Hepatocyte (in vitro differentiated cells): ENCODE data around the gene UTS2R. TPM values are rescaled to one million over a fixed set of nuclear protein-coding genes. Genes with fewer than 3 reads are reported as not detected.

ENCODE experiments used
- DNase-seq: peaks from one replicate; pipeline ENCODE4 v3.0.0-alpha.2; 2016; ENCODE audit warnings: low spot score
- H2AFZ ChIP-seq: fragments of 200-600 bp; sonication (generic); 2 replicates; pipeline ENCODE4 v1.6.0; 2016; ENCODE audit warnings: antibody characterized with exemption, mild to moderate bottlenecking
- H3K27ac ChIP-seq: fragments of 200-600 bp; sonication (generic); 2 replicates; pipeline ENCODE4 v1.5.1; 2016; ENCODE audit warnings: mild to moderate bottlenecking
- H3K27me3 ChIP-seq: fragments of 200-600 bp; sonication (generic); 2 replicates; pipeline ENCODE4 v1.6.1; 2016
- H3K36me3 ChIP-seq: fragments of 200-600 bp; sonication (generic); replicated peaks from 2 replicates; pipeline ENCODE4 v1.5.1; 2016; ENCODE audit warnings: low read depth; ENCODE audit not compliant: insufficient read depth
- H3K4me1 ChIP-seq: fragments of 200-600 bp; sonication (generic); 2 replicates; pipeline ENCODE4 v1.5.1; 2016; ENCODE audit warnings: mild to moderate bottlenecking, moderate library complexity; ENCODE audit not compliant: insufficient read depth
- H3K4me2 ChIP-seq: fragments of 200-600 bp; sonication (generic); 2 replicates; pipeline ENCODE4 v1.6.0; 2016
- H3K4me3 ChIP-seq: fragments of 200-600 bp; sonication (generic); 2 replicates; pipeline ENCODE4 v1.5.1; 2016; ENCODE audit warnings: mild to moderate bottlenecking
- H3K79me2 ChIP-seq: fragments of 200-600 bp; sonication (generic); 2 replicates; pipeline ENCODE4 v1.6.0; 2017; ENCODE audit warnings: mild to moderate bottlenecking
- H3K9me2 ChIP-seq: fragments of 200-600 bp; sonication (generic); replicated peaks from 2 replicates; pipeline ENCODE4 v1.6.0; 2017; ENCODE audit warnings: mild to moderate bottlenecking; ENCODE audit not compliant: insufficient read depth
- H3K9me3 ChIP-seq: fragments of 200-600 bp; sonication (generic); 2 replicates; pipeline ENCODE4 v1.5.1; 2016; ENCODE audit warnings: low read depth, mild to moderate bottlenecking
- H4K20me1 ChIP-seq: fragments of 200-600 bp; sonication (generic); 2 replicates; pipeline ENCODE4 v1.6.0; 2016; ENCODE audit warnings: mild to moderate bottlenecking; ENCODE audit not compliant: insufficient read depth, poor library complexity, severe bottlenecking
- EZH2 ChIP-seq: fragments of 200-600 bp; sonication (generic); IDR thresholded peaks from 2 replicates; pipeline ENCODE4 v1.6.1; 2016; ENCODE audit warnings: antibody characterized with exemption, mild to moderate bottlenecking, borderline replicate concordance
- EZH2phosphoT487 ChIP-seq: fragments of 200-600 bp; sonication (generic); IDR thresholded peaks from one replicate; pipeline ENCODE4 v1.6.1; 2018; ENCODE audit warnings: antibody characterized with exemption, mild to moderate bottlenecking, low read depth, moderate library complexity; ENCODE audit not compliant: unreplicated experiment, severe bottlenecking
- whole genome bisulfite sequencing: methylation state at CpG from one replicate; pipeline ENCODE4 v1.1.6; 2016; ENCODE audit warnings: low lambda C conversion rate; ENCODE audit errors: missing lambda C conversion rate; 5-methylcytosine and 5-hydroxymethylcytosine counted together
- polyA plus RNA-seq: library from polyadenylated mRNA; unstranded; fragments of >200 nt; fragmentation: Nextera tagmentation; extraction: Ambion mirVana; gene quantifications from 2 replicates; pipeline ENCODE4 v1.2.1, GENCODE V29; 2016
- total RNA-seq: library from RNA; depleted of rRNA; stranded (reverse); fragments of >200 nt; gene quantifications from 2 replicates; pipeline ENCODE4 v1.2.3, GENCODE V29; 2014
- TF ChIP-seq, protein P1 (sequence below): fragments of 200-600 bp; sonication (generic); IDR thresholded peaks from 2 replicates; pipeline ENCODE4 v1.5.1; 2016; ENCODE audit warnings: antibody characterized with exemption, mild to moderate bottlenecking; ENCODE audit not compliant: poor library complexity

UTS2R gene
- total and polyA plus RNA-seq, 2 experiments from 2014 or later = 0.10 TPM; not detected in 1

DNA sequence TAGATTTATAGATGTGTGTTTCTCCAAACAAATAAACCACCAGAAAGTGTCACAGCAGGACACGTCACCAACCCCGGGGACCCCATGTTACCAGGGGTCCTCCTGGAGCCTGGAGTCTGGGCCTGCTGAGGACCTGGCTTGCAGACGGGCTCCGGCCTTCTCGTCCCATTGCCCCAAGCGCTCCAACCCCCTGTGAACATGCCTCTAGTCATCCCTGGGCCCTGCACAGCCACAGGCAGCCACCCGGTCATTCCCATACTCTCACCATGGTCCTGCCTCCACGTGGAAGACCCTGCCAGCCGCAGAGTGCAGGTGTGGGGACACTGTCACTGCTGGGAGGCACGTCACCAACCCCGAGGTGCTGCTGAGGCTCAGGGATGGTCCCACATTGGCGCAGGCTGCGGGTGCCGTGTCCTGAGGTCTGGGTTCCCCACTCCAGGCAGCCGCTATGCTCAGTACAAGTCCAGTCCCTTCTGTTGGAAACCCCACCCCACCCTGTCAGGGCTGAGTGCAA is 42.5 kb upstream of the UTS2R start:
- no peaks in the 10 kb centered on the region for H3K27me3 ChIP-seq
- peaks cover 53% of the 10 kb centered on the region for H3K4me1 ChIP-seq
- H3K36me3 ChIP-seq = no peaks in the 10 kb centered on the region
- H2AFZ ChIP-seq = no peak overlapping the region
- H4K20me1 ChIP-seq = no peaks in the 10 kb centered on the region
- H3K9me3 ChIP-seq = no peaks in the 10 kb centered on the region
- H3K4me3 ChIP-seq = no peak overlapping the region
- no peaks in the 10 kb centered on the region for H3K79me2 ChIP-seq
- peak overlapping the region; percentile 52 for H3K4me2 ChIP-seq
- H3K27ac ChIP-seq = peak overlapping the region; percentile 85
- TF ChIP-seq, protein P1, sequence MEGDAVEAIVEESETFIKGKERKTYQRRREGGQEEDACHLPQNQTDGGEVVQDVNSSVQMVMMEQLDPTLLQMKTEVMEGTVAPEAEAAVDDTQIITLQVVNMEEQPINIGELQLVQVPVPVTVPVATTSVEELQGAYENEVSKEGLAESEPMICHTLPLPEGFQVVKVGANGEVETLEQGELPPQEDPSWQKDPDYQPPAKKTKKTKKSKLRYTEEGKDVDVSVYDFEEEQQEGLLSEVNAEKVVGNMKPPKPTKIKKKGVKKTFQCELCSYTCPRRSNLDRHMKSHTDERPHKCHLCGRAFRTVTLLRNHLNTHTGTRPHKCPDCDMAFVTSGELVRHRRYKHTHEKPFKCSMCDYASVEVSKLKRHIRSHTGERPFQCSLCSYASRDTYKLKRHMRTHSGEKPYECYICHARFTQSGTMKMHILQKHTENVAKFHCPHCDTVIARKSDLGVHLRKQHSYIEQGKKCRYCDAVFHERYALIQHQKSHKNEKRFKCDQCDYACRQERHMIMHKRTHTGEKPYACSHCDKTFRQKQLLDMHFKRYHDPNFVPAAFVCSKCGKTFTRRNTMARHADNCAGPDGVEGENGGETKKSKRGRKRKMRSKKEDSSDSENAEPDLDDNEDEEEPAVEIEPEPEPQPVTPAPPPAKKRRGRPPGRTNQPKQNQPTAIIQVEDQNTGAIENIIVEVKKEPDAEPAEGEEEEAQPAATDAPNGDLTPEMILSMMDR = no peak
- TF ChIP-seq EZH2 (no peak), EZH2phosphoT487 (no peak)
- no peak for DNase-seq
- 90% methylated on average over 15 of the region's 15 CpGs for WGBS
- no peaks in the 10 kb centered on the region for H3K9me2 ChIP-seq

DNA sequence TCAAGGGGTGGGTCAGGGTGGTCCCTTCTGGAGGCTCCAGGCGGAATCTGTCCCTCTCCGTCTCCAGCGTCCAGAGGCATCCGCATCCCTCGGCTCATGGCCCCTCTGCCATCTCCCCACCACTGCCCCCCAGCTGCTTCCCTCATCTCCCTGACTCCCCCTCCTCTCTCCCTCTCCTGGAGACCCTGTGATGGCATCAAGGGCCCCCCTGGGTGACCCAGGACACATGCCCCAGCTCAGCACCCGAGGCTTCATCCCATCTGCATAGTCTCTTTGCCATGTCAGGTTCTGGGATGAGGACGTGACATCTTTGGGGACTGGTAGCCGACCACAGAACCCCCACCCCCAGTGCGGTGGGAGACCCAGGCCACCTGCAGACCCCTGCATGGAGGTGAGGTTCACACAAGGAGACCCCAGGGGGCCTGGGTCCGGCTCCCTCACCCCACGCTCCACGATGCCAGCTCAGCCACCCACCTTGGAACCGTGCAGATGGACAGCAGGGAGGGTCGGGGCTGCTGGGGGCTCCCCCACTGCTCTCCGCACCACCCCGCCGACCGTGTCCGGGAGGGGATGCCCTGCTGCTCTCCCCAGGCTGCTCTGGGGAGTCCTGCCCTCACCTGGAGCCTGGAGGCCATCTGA is 41.8 kb upstream of the UTS2R start:
- Histone ChIP-seq H4K20me1 (no peaks in the 10 kb centered on the region), H3K9me3 (no peaks in the 10 kb centered on the region), H3K4me2 (peak overlapping the region; percentile 70), H2AFZ (no peak overlapping the region), H3K4me3 (no peak overlapping the region), H3K4me1 (peaks cover 59% of the 10 kb centered on the region), H3K27me3 (no peaks in the 10 kb centered on the region), H3K9me2 (no peaks in the 10 kb centered on the region), H3K27ac (peak overlapping the region; percentile 85), H3K79me2 (no peaks in the 10 kb centered on the region), H3K36me3 (no peaks in the 10 kb centered on the region)
- TF ChIP-seq, protein P1 = no peak
- TF ChIP-seq EZH2phosphoT487 (no peak), EZH2 (no peak)
- DNase-seq = no peak
- WGBS = 87% methylated on average over 19 of the region's 19 CpGs

DNA sequence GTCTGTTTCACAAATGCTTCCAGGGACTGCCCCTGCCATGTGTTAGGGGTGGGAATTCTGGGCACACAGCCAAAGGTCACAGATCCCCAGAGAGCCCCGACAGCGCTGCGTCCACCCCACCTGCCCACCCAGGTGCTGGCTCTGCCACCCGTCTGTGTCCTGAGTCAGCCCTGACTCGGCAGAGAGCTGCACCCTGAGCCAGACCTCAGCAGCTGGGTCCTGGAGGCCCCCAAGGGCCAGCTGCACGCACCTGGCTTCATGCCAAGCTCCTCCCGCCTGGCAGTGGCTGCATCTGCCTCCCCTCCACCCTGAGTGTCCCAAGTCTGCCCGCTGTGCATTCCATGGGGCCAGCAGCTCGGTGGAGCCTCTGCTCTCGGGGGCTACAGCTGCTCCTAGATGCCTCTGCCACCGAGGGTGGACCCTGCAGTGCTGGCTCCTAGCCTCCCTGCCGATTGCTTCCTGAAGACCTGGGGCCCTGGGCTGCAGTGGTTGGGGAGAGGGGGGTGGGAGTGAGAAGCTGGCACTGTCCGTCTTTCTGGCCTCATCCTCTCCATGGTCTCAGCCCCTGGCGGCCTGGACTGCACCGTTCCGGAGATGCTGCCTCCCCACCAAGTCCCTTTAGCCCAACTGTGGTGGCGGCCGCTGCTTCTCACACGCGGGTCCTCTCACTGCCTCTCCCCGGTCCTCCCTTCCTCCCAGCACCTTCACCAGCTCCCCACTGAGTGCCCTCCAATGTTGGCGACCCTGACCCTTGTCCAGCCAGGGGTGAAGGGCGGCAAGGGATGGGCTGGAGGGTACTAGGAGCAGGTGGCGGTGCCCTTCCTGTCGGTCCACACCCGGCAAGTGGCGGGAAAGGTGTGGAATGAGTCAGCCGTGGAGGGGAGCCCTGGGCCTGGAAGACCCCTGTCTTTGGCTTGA is 41.0 kb upstream of the UTS2R start:
- H4K20me1 ChIP-seq = no peaks in the 10 kb centered on the region
- H3K27me3 ChIP-seq = no peaks in the 10 kb centered on the region
- no peak overlapping the region for H3K4me3 ChIP-seq
- H3K4me2 ChIP-seq = peak overlapping the region; percentile 70
- no peaks in the 10 kb centered on the region for H3K9me3 ChIP-seq
- TF ChIP-seq EZH2 = no peak
- TF ChIP-seq EZH2phosphoT487 = no peak
- TF ChIP-seq, protein P1 = no peak
- H3K27ac ChIP-seq = peak overlapping the region; percentile 65
- H3K4me1 ChIP-seq = peaks cover 65% of the 10 kb centered on the region
- no peak overlapping the region for H2AFZ ChIP-seq
- no peaks in the 10 kb centered on the region for H3K79me2 ChIP-seq
- no peaks in the 10 kb centered on the region for H3K36me3 ChIP-seq
- no peaks in the 10 kb centered on the region for H3K9me2 ChIP-seq
- WGBS = 59% methylated on average over 28 of the region's 28 CpGs
- peak; percentile 86 for DNase-seq
